Hepatocyte (in vitro differentiated cells): ENCODE results near the gene CDH11.

Source experiments
- EZH2 ChIP-seq: fragments of 200-600 bp; sonication (generic); IDR thresholded peaks from 2 replicates; pipeline ENCODE4 v1.6.1; 2016; ENCODE audit warnings: antibody characterized with exemption, mild to moderate bottlenecking, borderline replicate concordance
- TF ChIP-seq, protein P1 (sequence below): fragments of 200-600 bp; sonication (generic); IDR thresholded peaks from 2 replicates; pipeline ENCODE4 v1.5.1; 2016; ENCODE audit warnings: antibody characterized with exemption, mild to moderate bottlenecking; ENCODE audit not compliant: poor library complexity

DNA sequence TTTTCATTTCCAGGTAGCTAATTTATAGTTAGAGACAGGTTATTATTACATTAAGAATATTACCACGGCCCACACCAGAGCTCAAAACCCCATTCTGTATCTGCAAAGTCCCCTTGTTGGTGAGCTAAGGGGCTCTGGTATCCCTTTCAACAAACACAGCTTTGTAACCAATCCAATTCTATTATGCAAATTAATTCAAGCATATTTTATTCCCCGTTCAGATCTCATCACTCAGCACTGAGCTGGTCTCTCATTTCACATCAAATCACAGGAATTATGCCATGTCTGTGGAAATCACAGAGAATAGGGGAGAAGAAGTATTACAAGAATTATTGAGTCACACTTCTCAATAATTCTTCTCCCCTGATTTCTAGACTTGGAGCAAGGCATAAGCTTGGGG is 111.7 kb downstream of the CDH11 start:
- TF ChIP-seq, protein P1, sequence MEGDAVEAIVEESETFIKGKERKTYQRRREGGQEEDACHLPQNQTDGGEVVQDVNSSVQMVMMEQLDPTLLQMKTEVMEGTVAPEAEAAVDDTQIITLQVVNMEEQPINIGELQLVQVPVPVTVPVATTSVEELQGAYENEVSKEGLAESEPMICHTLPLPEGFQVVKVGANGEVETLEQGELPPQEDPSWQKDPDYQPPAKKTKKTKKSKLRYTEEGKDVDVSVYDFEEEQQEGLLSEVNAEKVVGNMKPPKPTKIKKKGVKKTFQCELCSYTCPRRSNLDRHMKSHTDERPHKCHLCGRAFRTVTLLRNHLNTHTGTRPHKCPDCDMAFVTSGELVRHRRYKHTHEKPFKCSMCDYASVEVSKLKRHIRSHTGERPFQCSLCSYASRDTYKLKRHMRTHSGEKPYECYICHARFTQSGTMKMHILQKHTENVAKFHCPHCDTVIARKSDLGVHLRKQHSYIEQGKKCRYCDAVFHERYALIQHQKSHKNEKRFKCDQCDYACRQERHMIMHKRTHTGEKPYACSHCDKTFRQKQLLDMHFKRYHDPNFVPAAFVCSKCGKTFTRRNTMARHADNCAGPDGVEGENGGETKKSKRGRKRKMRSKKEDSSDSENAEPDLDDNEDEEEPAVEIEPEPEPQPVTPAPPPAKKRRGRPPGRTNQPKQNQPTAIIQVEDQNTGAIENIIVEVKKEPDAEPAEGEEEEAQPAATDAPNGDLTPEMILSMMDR = no peak
- TF ChIP-seq EZH2 = no peak
